ENCODE measurements around the gene CTXND1.

DNA sequence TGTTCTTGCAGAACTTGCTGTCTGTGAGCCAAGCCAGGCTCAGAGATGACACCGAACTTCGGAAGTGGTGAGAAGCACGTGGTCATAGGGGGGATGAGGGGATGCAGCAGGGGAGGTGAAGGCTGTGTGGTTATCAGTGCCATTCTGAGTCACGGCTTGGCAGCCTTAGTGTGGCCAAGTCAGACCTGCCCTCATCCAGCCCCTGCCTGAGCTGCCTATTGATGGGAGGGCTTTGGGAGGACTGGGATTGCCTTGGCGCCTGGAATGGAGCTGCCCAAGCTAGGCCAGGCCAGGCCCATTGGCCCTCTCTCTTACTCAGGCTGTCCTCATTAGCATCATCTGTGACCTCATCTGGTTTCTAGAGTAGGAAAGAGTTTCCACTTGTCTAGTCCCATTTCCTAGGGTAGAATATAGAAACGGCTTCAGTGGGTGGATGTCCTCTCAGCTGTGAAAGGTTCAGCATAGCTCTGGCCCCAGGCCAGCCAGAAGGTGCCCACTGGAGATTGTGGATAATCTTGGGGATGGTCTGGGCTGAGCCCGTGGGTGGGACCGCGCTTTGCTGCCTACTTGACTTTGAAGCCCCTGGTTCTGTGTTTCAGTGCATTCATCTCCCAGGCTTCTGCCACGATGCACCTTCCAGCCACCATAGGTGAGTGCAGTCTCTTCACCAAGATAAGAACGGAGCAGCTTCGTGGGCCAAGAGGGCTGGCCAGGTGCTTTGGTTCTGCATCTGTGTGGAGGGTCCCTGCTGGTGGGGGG is 92.0 kb downstream of the CTXND1 start:
- TF ChIP-seq POLR2AphosphoS5 (IDR thresholded peaks at IDR 0.05; ENCODE audit: low read depth, low read length) (no peak), POLR2A (IDR thresholded peaks at IDR 0.05; ENCODE audit: low read depth, low read length) (no peak)

Measured in GM12892 (cell line).